ENCODE measurements around the gene SPEM1.

- no peak for TF ChIP-seq CTCF (IDR thresholded peaks at IDR 0.05)
- TF ChIP-seq POLR2A (IDR thresholded peaks at IDR 0.05) = no peak
- TF ChIP-seq POLR2AphosphoS5 (IDR thresholded peaks at IDR 0.05) = no peak
Measured at GRCh38 chr17:7379134-7379533, 41.0 kb upstream of the SPEM1 start.

All from prostate gland (tissue), 2 donors.